Measurements from ENCODE around the gene SERP2.
"Not testable (repeated sequence)": the region's sequence is repeated elsewhere in the genome, so short reads cannot be mapped to it uniquely, and the experiment has no call there.

Gene SERP2

GRCh38 chr13:44373601-44374347 is at the start of gene SERP2:
Gene SERP2, plus strand, starts transcription at chr13:44373824. Its CDS starts 202 bp downstream, at chr13:44374026.
- DNase-seq (ENCODE audit: low read depth in 2 of 2) = no peak

- no peak for DNase-seq (ENCODE audit: low read depth in 2 of 2)
Observed at GRCh38 chr13:44326961-44327360, 46.7 kb upstream of the SERP2 start.

- not testable (repeated sequence) for DNase-seq (ENCODE audit: low read depth in 2 of 2)
Observed at GRCh38 chr13:44329041-44329440, 44.6 kb upstream of the SERP2 start.

GRCh38 chr13:44329909-44330545 is 43.6 kb upstream of the SERP2 start:
- no peak for DNase-seq (ENCODE audit: low read depth in 2 of 2)

GRCh38 chr13:44331446-44331845 is 42.2 kb upstream of the SERP2 start:
- peak in 1 of 2 donors; percentile 7 for DNase-seq (ENCODE audit: low read depth in 2 of 2)

GRCh38 chr13:44331912-44332851 is 41.4 kb upstream of the SERP2 start:
- DNase-seq (ENCODE audit: low read depth in 2 of 2) = no peak

- DNase-seq (ENCODE audit: low read depth in 2 of 2) = no peak
Observed at GRCh38 chr13:44333950-44334655, 39.5 kb upstream of the SERP2 start.

GRCh38 chr13:44334751-44335150 is 38.9 kb upstream of the SERP2 start:
- DNase-seq (ENCODE audit: low read depth in 2 of 2) = no peak

GRCh38 chr13:44336934-44337333 is 36.7 kb upstream of the SERP2 start:
- DNase-seq (ENCODE audit: low read depth in 2 of 2) = no peak

- no peak for DNase-seq (ENCODE audit: low read depth in 2 of 2)
Observed at GRCh38 chr13:44337581-44337980, 36.0 kb upstream of the SERP2 start.

- DNase-seq (ENCODE audit: low read depth in 2 of 2) = no peak
Observed at GRCh38 chr13:44340508-44340907, 33.1 kb upstream of the SERP2 start.

- no peak for DNase-seq (ENCODE audit: low read depth in 2 of 2)
Observed at GRCh38 chr13:44342741-44343140, 30.9 kb upstream of the SERP2 start.

- DNase-seq (ENCODE audit: low read depth in 2 of 2) = no peak
Observed at GRCh38 chr13:44346534-44346933, 27.1 kb upstream of the SERP2 start.

GRCh38 chr13:44347301-44347700 is 26.3 kb upstream of the SERP2 start:
- DNase-seq (ENCODE audit: low read depth in 2 of 2) = no peak

- DNase-seq (ENCODE audit: low read depth in 2 of 2) = no peak
Observed at GRCh38 chr13:44347949-44348348, 25.7 kb upstream of the SERP2 start.

- DNase-seq (ENCODE audit: low read depth in 2 of 2) = no peak
Observed at GRCh38 chr13:44350775-44351504, 22.7 kb upstream of the SERP2 start.

- no peak for DNase-seq (ENCODE audit: low read depth in 2 of 2)
Observed at GRCh38 chr13:44351505-44351854, 22.1 kb upstream of the SERP2 start.

GRCh38 chr13:44352202-44352601 is 21.4 kb upstream of the SERP2 start:
- DNase-seq (ENCODE audit: low read depth in 2 of 2) = no peak

- DNase-seq (ENCODE audit: low read depth in 2 of 2) = no peak
Observed at GRCh38 chr13:44352671-44353070, 21.0 kb upstream of the SERP2 start.

- DNase-seq (ENCODE audit: low read depth in 2 of 2) = no peak
Observed at GRCh38 chr13:44354331-44354730, 19.3 kb upstream of the SERP2 start.

GRCh38 chr13:44354884-44355283 is 18.7 kb upstream of the SERP2 start:
- no peak for DNase-seq (ENCODE audit: low read depth in 2 of 2)

Measured in stimulated activated CD8-positive, alpha-beta memory T cell treated with anti-CD3 and anti-CD28 coated beads, Interleukin-15, amount 100 ng/mL, for 48 hours (primary cell).